GM21381 (cell line): ENCODE measurements around the gene ATP9B.
A peak's percentile ranks its signal among the peaks of the same experiment; 100 is the strongest.

Experiments used
- ATAC-seq: cut with Tn5 transposase; IDR thresholded peaks from one replicate; pipeline ENCODE4 v1.9.1; 2021; ENCODE audit warnings: mild to moderate bottlenecking, moderate library complexity; ENCODE audit not compliant: unreplicated experiment

Gene ATP9B, protein sequence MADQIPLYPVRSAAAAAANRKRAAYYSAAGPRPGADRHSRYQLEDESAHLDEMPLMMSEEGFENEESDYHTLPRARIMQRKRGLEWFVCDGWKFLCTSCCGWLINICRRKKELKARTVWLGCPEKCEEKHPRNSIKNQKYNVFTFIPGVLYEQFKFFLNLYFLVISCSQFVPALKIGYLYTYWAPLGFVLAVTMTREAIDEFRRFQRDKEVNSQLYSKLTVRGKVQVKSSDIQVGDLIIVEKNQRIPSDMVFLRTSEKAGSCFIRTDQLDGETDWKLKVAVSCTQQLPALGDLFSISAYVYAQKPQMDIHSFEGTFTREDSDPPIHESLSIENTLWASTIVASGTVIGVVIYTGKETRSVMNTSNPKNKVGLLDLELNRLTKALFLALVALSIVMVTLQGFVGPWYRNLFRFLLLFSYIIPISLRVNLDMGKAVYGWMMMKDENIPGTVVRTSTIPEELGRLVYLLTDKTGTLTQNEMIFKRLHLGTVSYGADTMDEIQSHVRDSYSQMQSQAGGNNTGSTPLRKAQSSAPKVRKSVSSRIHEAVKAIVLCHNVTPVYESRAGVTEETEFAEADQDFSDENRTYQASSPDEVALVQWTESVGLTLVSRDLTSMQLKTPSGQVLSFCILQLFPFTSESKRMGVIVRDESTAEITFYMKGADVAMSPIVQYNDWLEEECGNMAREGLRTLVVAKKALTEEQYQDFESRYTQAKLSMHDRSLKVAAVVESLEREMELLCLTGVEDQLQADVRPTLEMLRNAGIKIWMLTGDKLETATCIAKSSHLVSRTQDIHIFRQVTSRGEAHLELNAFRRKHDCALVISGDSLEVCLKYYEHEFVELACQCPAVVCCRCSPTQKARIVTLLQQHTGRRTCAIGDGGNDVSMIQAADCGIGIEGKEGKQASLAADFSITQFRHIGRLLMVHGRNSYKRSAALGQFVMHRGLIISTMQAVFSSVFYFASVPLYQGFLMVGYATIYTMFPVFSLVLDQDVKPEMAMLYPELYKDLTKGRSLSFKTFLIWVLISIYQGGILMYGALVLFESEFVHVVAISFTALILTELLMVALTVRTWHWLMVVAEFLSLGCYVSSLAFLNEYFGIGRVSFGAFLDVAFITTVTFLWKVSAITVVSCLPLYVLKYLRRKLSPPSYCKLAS

DNA sequence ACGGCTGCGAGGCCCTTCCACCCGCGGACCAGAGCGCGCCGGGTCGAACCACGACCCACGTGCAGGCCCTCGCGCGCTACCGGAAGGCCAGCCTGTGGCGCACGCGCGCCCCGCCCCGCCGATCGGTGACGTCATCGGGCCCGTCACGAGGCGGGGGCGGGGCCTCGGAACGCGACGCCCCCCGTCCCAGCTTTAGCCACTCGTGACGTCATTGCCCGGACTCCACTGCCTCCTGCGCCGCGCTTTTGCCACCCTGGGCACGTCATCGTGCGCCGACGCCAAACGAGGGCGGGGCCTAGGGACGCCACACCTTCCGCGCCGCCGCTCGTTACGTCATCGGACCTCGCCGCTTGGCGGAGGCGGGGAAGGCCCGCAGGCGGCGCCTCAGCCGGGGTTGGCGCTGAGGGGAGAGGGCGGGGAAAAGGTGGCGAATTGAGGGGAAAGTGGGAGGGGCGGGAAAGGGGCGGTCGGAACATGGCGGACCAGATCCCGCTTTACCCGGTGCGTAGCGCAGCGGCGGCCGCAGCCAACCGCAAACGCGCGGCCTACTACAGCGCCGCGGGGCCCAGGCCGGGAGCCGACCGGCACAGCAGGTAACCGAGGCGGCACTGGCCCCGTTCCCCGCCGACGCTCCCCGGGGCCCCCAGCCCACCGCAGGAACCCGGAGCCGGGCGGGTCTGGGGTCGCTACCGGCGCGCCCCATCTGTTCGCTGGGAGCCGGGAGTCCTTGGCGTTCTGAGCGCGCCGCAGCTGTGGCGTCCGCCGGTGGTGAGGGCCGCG, at the start of gene ATP9B:
Gene ATP9B (plus strand): TSS at position 458 of the 780 bp plus-strand sequence. CDS start 17 bp downstream, at position 475.
- peak; percentile 87 for ATAC-seq

DNA sequence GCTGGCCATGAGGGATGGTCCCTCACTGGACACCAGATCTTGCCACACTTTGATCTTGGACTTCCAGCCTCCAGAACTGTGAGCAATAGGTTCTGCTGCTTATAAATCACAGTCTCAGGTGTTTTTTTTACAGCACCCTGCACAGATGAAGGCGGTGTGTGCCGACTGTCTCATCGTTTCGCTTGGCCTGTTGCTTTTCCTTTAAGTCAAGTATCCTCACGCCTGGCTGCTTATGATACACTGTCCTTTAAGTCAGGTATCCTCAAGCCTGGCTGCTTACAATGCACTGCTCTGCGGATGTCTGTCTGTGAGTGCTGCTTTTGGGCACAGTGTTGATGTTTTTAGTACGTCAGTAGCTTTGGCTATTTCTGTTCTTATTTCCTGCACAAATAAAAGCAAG, 49.3 kb upstream of the ATP9B start:
- ATAC-seq, result no peak

DNA sequence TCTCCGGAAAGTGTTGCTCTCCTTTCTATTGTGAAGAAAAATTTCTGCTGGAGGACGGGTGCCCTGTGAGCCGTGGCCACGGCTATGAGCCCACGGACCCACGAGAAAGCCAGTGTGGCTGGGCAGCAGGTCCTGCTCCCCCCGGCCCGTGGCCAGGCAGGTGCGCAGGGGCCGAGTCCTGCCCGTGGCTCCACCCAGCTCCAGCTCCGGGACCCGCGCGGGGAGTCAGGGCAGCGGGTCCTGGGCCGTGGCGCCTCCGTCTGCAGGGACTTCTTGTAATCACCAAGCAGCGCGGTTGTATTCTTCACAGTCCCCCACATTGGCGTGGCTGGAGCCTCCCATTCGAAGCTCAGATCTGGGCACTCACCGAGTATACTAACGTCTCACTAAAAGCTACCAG, 46.6 kb upstream of the ATP9B start:
- ATAC-seq, result no peak

DNA sequence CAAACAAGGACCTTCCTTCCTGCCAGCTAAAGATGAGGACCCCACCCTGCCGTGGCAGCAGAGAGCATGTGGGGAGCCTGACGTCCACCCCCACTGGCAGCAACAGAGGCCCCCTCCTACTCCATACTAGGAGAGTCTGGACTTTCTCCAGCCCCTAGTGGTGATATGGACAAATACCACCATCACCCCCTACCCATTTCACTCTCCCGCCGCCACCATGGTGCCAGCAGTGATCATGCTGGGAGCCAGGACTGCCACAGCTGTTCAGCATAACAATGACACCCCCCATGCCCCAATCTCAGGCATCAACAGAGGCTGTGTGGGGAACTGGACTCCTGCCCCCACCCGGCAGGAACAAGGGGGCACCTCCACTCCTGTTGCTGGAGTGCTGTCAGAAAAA, 42.7 kb upstream of the ATP9B start:
- no peak for ATAC-seq

DNA sequence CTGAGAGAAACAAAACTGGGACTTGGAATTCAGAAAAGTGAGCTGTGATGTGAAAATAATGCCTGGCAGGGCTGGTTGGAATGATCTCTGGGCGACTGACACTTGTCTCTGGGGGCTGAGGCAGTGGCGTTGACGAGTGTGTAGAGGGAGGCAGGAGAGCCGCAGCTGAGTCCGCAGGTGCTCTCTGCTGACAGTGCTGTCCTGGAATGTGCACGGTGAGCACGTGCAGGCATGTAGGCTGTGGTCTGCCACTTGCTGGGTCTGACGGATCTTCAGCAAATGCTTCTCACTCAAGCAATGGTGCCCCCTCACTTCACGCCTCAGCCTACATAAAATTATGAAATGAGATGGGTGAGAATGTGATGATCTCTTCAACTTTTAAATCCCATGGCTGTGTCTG, 38.5 kb upstream of the ATP9B start:
- ATAC-seq, result no peak

DNA sequence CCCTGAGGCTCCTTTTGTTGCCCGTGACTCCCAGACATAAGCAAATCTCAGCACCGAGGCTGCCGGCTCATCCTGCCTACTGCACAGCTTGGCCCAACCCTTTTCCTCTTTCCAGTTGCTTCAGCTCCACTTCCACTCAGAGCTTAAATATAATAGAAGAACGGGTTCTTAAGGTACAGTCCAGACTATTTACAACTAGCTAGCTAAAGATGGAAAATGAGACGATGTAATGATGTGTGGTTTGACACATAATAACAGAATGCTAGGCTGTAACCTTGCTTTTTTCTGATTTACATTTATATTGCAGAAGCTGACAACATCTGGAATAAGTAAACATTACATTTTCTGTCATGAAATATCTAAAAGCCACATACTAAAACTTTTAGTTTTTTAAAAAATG, 26.9 kb upstream of the ATP9B start:
- no peak for ATAC-seq

DNA sequence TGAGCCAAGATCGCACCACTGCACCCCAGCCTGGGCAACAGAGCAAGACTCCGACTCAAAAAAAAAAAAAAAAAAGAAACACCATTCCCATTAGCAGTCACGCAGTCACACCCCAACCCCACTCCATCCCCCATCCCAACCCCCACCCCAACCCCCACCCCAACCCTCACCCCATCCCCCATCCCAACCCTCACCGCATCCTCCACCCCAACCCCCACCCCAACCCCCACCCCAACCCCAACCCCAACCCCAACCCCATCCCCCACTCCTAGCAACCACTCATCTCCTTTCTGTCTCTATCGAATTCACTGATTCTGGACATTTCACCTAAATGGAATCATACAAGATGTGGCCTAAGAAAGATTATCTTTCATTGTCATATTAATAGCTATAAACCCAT, 25.9 kb upstream of the ATP9B start:
- no peak for ATAC-seq

DNA sequence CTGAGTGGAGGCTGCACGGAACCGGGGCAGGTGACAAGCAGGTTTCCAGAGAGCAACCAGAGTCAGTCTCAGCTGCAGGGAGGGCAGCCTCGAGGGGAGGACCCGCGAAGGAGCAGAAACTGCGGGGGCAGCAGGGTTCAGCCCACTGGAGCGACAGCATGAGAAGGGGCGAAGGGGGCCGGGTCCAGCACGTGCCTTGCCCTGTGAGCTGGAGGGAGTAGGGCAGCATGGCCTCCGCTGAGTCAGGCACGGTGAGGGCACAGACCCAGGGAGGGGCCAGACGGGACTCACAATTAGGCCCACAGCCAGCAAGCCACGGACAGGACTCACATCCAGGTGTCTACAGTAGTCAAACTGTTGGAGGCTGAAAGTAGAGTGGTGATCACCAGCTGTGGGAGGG, 22.7 kb upstream of the ATP9B start:
- ATAC-seq, result no peak

DNA sequence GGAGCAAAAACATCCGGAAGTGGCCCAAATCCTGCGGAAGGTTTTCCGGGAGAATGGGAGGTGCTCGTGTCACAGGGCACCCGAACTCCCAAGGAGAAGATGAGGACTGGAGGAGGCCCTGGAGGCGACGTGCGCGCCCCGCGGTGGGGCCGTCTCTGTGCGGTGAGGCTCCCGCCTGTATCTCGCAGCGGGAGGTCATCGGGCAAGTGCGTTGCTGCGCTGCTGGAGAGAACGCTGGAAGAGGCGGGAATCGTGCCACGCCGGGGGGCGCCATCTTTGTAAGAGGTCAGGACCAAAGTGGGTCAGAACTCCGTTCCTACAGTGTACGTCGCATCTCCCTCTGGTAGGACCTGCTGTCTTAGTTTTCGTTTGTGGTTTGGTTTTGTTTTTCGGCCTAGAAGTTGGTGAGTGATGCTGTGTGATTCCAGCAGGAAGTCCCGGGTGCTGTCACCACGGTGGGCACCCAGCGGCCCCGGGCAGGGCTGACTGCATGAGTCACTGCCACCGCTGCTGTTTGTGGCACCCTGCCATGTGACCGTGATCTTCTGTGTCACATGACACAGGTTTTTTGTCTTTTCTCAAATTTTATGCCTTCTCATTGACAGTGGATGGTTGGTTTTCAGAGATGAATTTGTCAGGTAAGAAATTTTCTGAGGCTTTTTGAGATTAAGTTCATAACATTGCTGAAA, 21.5 kb upstream of the ATP9B start:
- ATAC-seq, result no peak

DNA sequence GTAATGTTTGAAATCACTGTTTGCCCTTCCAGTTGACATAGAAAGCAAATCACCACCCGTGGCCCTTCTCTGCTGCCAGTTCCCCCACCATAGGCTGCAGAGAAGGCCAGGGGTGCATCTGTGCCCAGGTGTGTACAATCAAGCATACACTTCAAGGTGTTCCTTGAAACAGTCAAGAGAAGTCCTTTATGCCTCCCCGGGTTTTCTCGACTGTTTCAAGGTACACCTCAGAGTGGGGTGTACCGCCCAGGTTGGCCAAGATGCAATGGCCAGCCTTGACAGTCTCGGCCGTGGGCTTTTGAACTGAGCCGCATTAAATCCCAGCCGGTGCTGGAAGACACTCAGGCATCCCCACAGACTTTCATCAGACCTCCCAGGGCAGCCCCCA, 21.0 kb upstream of the ATP9B start:
- ATAC-seq, result no peak

DNA sequence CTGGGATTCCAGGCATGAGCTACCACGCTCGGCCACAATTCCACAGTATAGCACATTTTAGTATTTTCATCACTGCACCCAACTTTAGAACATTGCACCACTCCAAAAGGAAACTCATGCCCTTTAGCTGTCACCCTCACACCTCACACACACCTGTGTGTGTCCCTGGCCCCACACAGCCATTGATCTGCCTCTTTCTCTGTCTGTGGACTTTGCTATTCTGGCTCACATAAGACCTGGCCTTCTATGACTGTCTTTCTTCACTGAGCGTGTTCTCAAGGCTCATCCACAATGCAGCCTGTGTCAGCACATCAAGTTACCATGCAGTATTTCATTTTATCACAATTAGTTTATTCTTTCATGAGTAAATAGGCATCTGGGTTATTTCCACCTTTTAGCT, 19.7 kb upstream of the ATP9B start:
- ATAC-seq, result no peak

DNA sequence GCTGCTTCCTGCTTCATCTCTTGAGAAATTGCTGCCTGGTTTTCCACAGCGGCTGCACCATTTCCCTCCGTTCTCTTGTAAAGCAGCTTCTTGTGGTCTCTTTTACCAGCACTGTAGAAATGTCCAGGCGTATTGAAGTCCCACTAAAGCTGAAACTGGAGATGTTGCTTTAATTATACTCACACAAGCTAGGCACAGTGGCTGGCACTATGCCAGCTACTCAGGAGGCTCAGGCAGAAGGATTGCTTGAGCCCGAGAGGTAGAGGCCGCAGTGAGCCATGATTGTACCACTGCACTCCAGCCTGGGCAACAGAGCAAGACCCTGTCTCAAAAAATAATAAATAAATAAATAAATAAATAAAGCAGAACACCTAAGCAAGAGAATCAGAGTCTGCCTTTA, 19.2 kb upstream of the ATP9B start:
- ATAC-seq, result no peak

DNA sequence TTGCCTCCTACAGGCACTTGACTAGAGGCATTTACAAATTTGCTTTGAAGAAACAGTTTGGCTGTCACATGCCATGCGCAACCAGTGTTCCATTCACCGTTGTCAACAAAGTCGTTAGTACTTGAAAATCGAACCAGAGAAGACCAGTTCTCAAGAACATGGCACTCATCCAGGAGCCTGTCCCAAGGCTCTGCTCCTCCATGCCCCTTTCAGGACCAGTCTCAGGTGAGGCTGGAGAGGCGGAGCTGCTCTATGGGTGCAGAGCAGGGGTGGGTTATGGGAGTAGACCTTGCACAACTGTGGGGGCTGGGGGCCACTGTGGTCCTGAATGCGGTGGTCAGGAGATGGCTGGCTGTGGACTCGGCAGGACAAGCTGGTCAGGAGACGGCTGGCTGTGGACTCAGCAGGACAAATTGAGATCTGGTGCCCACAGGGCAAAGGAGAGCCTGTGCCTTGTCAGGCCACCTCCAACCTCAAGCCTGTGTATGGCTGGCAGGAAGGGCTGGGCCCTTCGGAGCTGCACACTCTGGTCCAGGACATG, 12.3 kb upstream of the ATP9B start:
- ATAC-seq, result no peak

DNA sequence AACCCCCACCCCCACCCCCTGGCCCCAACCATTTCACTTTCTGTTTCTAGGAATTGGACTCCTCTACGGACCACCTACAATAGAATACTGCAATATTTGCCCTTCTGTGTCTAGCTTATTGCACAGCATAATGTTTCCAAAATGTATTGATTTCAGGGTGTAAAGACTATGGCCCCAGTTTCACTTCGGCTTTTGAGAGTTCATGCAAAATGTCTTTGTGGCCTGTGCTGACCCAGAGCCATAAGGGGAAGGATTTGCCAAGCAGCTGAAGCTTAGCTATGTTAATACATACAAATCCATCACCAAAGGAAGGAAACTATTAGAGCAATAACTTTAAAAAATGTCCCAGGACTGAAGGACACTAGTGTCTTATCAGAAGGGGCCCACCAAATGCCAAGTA, 11.2 kb upstream of the ATP9B start:
- peak; percentile 66 for ATAC-seq

DNA sequence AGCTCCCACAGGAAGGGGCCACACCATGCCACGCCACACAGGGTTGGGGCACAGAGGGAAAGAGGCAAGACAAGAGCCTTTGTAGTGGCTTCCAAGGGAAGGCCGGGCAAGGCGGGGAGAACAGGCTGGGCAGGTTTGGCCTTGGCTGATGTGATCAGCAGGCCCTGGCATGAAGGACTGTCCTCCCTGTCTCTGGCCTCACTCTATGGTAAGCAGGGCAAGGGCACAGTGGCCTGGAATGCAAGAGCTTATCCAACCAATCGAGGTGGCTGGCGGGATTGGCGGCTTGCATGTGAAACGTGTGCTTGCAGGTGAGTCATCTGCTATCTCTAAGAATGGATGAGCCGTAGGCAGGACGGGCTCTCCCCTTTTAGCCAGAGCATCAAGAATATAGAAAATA, 6.4 kb upstream of the ATP9B start:
- ATAC-seq, result no peak

DNA sequence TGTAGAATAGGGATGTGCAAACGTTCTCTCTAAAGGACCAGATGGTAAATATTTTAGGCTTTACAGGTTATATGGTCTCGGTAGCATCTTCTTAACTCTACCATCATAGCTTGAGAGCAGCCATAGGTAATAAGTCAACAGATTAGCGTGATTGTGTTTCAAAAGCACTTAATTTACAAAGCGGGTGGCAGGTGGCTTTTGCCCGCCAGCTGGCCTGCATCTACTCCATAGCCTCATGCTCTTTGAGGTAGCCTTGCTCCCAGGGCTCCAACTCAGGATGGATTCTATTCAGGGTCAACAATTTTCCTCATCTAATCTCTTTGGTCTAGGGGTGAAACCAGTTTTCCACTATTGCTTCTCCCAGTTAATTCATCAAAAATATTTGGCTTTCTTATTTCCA, 5.0 kb upstream of the ATP9B start:
- ATAC-seq, result no peak

DNA sequence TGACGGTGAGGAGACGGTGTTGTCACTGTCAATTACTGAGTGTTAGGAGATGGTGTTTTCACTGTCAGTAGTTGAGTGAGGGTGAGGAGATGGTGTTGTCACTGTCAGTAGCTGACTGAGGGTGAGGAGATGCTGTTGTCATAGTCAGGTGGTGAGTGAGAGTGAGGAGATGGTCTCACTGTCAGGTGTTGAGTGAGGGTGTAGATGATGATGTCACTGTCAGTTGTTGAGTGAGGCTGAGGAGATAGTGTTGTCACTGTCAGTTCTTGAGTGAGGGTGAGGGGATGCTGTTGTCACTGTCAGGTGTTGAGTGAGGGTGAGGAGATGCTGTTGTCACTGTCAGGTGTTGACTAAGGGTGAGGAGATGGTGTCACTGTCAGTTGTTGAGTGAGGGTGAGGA, 3.4 kb upstream of the ATP9B start:
- ATAC-seq, result no peak

DNA sequence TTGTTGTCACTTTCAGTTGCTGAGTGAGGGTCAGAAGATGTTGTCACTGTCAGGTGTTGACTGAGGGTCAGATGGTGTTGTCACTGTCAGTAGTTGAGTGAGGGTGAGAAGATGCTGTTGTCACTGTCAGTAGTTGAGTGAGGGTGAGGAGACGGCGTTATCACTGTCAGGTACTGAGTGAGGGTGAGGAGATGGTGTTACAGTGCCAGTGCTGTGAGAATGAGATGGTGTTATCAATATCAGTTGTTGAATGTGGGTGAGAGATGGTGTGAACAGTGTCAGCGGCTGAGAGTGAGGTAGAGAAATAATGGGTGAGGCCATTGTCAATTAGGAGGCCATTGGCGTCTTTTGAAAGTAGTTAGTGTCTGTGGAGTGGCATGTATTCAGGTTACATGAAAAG, 1.6 kb upstream of the ATP9B start:
- ATAC-seq, result no peak

DNA sequence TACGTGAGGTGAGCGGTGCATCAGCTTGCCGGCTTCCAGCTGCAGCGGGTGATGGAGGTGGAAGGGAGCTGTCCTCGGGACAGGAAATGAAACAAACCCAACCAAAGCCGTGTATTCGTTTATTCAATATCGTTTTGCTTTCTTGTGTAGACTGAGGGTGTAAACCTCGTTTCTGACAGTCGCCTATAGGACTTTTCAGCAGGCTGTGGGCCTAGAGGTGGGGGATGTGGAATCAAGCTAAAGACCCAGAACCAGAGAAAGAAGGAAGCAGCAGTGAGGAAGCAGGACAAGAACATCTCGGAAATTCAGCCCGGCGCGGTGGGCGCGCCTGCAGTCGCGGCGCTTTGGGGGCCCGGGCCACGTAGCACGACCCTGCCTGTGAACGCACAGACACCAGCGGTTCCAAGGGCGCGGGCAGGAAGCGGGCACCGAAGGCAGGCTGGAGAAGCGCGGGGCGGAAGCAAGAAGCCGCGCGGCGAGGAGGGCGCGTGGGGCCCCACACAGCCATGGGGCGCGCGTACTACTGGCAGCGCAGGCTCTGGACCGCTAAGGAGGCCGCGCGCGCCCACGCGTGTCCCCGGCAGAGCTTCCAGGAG, 755 bp upstream of the ATP9B start:
- ATAC-seq, result peak; percentile 29

DNA sequence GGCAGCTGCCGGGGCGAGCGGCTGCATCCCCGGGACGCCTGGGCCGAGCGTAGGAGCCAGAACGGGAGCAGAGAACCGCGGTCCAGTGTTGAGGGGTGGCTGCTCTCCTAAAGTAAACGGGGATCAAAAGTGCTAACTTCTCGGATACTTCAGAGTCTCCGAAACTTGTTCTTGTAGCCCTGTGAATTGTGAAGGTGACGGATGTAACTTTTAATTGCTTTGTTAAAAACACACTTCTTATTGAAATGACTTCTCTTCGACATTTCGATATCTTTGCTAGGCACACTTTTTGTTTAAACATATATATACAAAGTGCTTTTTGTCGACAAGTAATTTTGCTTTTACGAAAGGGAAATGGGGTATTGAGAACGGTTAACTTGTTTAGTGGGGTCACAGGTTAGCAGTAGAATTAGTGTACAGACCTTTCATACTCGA, 540 bp downstream of the ATP9B start:
- ATAC-seq, result no peak
